ENCODE results near the gene DYNC2H1.

The DYNC2H1 gene

GRCh38 chr11:103396237-103396636 lies 287.0 kb downstream of the DYNC2H1 start:
- no peaks in the 10 kb centered on the region for H3K9me3 ChIP-seq (ENCODE audit: control insufficient read depth, low read length)
- no peaks in the 10 kb centered on the region for H3K27me3 ChIP-seq (ENCODE audit: control insufficient read depth, insufficient read depth, low read length, poor library complexity, severe bottlenecking)
- H3K36me3 ChIP-seq (ENCODE audit: control insufficient read depth, insufficient read depth, low read length), result no peaks in the 10 kb centered on the region
- H3K4me1 ChIP-seq (ENCODE audit: control insufficient read depth, insufficient read depth, low read length), result no peaks in the 10 kb centered on the region
- no peak overlapping the region for H3K4me3 ChIP-seq (ENCODE audit: insufficient read depth, low read depth, low read length)
- H3K27ac ChIP-seq (ENCODE audit: insufficient read depth, low read depth, low read length, poor library complexity, severe bottlenecking), result no peak overlapping the region
- 86 to 91% methylated on average over 2 of the region's 2 CpGs for WGBS, 2 experiments

DNA sequence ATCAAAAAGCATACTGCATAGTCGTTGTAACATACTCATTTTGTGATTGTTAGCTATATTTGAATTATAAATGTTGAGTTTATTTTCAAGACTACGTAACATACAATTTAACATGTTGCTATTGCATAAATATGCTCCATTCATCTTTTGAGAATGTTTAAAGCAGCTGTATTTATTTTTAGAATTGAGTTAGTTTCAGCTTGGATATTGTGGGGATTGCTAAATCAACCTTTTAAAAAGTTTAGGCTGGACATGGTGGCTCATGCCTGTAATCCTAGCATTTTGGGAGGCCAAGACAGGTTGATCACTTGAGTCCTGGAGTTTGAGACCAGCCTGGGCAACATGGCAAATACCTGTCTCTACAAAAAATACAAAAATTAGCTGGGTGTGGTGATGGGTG lies 288.1 kb downstream of the DYNC2H1 start:
- Histone ChIP-seq H3K27ac (ENCODE audit: insufficient read depth, low read depth, low read length, poor library complexity, severe bottlenecking) (no peak overlapping the region), H3K4me3 (ENCODE audit: insufficient read depth, low read depth, low read length) (no peak overlapping the region), H3K36me3 (ENCODE audit: control insufficient read depth, insufficient read depth, low read length) (no peaks in the 10 kb centered on the region), H3K9me3 (ENCODE audit: control insufficient read depth, low read length) (no peaks in the 10 kb centered on the region), H3K4me1 (ENCODE audit: control insufficient read depth, insufficient read depth, low read length) (no peaks in the 10 kb centered on the region), H3K27me3 (ENCODE audit: control insufficient read depth, insufficient read depth, low read length, poor library complexity, severe bottlenecking) (no peaks in the 10 kb centered on the region)
- no CpG with 5 or more reads among the region's 2 CpGs for WGBS, 2 experiments

DNA sequence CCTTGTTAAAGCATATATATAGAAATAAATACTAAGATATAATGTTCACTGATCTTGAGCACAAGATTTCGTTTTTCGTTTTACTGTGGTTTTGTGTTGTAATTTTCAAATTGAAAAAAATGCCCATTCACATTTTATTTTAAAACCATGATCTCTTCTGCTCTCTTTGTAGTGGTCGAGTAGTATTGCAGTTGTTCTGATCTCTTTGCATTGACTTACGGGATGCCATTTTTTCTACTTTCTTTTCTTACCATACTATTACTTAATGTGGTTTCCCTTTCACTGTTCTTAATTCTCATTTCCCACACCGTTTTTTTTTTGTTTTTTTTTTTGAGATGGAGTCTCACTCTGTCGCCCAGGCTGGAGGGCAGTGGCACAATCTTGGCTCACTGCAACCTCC lies 289.6 kb downstream of the DYNC2H1 start:
- Histone ChIP-seq H3K4me1 (ENCODE audit: control insufficient read depth, insufficient read depth, low read length) (no peaks in the 10 kb centered on the region), H3K36me3 (ENCODE audit: control insufficient read depth, insufficient read depth, low read length) (no peaks in the 10 kb centered on the region), H3K27ac (ENCODE audit: insufficient read depth, low read depth, low read length, poor library complexity, severe bottlenecking) (no peak overlapping the region), H3K4me3 (ENCODE audit: insufficient read depth, low read depth, low read length) (no peak overlapping the region), H3K27me3 (ENCODE audit: control insufficient read depth, insufficient read depth, low read length, poor library complexity, severe bottlenecking) (no peaks in the 10 kb centered on the region), H3K9me3 (ENCODE audit: control insufficient read depth, low read length) (no peaks in the 10 kb centered on the region)
- 81 to 90% methylated on average over 4 of the region's 6 CpGs for WGBS, 2 experiments

DNA sequence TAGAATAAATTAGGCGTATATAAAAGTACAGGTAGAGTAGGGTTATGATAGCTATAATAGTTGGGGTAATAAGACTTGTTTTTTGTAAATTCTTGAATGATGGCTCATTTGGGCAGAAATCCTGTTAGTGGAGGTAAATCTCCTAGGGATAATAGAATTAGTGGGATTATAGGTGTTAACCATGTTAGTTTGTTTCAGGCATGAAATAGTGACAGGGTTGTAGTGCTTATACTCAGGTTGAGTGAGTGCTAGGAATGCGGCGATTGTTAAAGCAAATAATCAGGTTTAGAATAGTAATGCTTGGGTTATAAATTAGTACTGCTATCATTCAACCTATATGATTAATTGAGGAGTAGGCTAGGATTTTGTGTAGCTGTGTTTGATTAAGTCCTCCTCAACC lies 297.1 kb downstream of the DYNC2H1 start:
- H3K27ac ChIP-seq (ENCODE audit: insufficient read depth, low read depth, low read length, poor library complexity, severe bottlenecking), result no peak overlapping the region
- WGBS, 2 experiments, result 89 to 99% methylated on average over 3 of the region's 3 CpGs
- no peak overlapping the region for H3K4me3 ChIP-seq (ENCODE audit: insufficient read depth, low read depth, low read length)
- H3K4me1 ChIP-seq (ENCODE audit: control insufficient read depth, insufficient read depth, low read length), result no peaks in the 10 kb centered on the region
- H3K9me3 ChIP-seq (ENCODE audit: control insufficient read depth, low read length), result no peaks in the 10 kb centered on the region
- H3K36me3 ChIP-seq (ENCODE audit: control insufficient read depth, insufficient read depth, low read length), result no peaks in the 10 kb centered on the region
- no peaks in the 10 kb centered on the region for H3K27me3 ChIP-seq (ENCODE audit: control insufficient read depth, insufficient read depth, low read length, poor library complexity, severe bottlenecking)

DNA sequence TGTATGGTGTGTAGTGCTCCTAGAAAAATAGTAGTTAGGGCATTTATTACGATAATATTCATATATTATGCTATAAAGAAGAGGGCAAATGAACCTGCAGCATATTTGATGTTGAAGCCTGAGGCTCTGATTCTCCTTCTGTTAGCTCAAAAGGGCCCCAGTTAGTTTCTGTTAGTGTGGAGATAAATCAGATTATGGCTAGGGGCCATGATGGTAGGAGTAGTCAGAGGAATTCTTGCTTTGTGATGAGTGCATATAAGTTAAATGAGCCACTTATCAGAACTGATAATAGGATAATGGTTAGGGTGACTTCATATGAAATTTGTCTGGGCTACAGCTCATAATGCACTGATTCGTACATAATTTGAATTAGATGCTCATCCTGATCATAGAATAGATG lies 298.4 kb downstream of the DYNC2H1 start:
- Histone ChIP-seq H3K4me3 (ENCODE audit: insufficient read depth, low read depth, low read length) (no peak overlapping the region), H3K27me3 (ENCODE audit: control insufficient read depth, insufficient read depth, low read length, poor library complexity, severe bottlenecking) (no peaks in the 10 kb centered on the region), H3K9me3 (ENCODE audit: control insufficient read depth, low read length) (no peaks in the 10 kb centered on the region), H3K4me1 (ENCODE audit: control insufficient read depth, insufficient read depth, low read length) (no peaks in the 10 kb centered on the region), H3K27ac (ENCODE audit: insufficient read depth, low read depth, low read length, poor library complexity, severe bottlenecking) (no peak overlapping the region), H3K36me3 (ENCODE audit: control insufficient read depth, insufficient read depth, low read length) (no peaks in the 10 kb centered on the region)
- 91 to 98% methylated on average over 1 to 2 of the region's 2 CpGs for WGBS, 2 experiments

DNA sequence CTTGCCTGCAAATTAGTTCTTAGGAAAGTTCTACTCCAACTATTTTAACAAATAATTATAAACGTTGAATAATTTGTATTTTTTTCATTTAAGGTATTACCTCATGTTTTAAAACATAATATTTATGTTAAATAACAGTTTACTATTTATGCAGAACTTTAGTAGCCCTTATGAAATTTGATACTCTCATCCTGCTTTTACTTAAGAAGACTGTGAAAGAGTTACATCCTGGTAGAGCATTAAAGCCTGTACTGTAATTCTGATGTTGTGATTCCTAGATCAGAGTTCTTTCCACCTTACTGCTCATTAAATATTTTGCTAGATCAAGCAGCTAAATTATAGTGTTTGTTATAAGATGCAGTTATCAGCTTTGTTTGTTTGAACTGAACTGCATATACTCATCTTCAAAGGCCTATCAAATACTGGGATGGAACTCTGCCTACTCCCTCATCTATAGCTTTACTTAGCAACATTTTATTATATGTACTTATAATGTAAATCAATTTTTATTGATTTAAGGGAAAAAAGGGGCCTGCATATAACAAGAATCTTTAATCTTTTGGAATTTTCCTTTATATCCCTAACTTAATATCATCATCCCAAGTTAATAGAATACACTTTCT lies 304.2 kb downstream of the DYNC2H1 start:
- H3K9me3 ChIP-seq (ENCODE audit: control insufficient read depth, low read length), result no peaks in the 10 kb centered on the region
- H3K4me3 ChIP-seq (ENCODE audit: insufficient read depth, low read depth, low read length), result no peak overlapping the region
- H3K4me1 ChIP-seq (ENCODE audit: control insufficient read depth, insufficient read depth, low read length), result no peaks in the 10 kb centered on the region
- H3K36me3 ChIP-seq (ENCODE audit: control insufficient read depth, insufficient read depth, low read length), result no peaks in the 10 kb centered on the region
- no peaks in the 10 kb centered on the region for H3K27me3 ChIP-seq (ENCODE audit: control insufficient read depth, insufficient read depth, low read length, poor library complexity, severe bottlenecking)
- WGBS, 2 experiments, result no CpG with 5 or more reads among the region's 1 CpG
- no peak overlapping the region for H3K27ac ChIP-seq (ENCODE audit: insufficient read depth, low read depth, low read length, poor library complexity, severe bottlenecking)

GRCh38 chr11:103418014-103418413 lies 308.8 kb downstream of the DYNC2H1 start:
- Histone ChIP-seq H3K9me3 (ENCODE audit: control insufficient read depth, low read length) (no peaks in the 10 kb centered on the region), H3K27ac (ENCODE audit: insufficient read depth, low read depth, low read length, poor library complexity, severe bottlenecking) (no peak overlapping the region), H3K36me3 (ENCODE audit: control insufficient read depth, insufficient read depth, low read length) (no peaks in the 10 kb centered on the region), H3K27me3 (ENCODE audit: control insufficient read depth, insufficient read depth, low read length, poor library complexity, severe bottlenecking) (no peaks in the 10 kb centered on the region), H3K4me1 (ENCODE audit: control insufficient read depth, insufficient read depth, low read length) (no peaks in the 10 kb centered on the region), H3K4me3 (ENCODE audit: insufficient read depth, low read depth, low read length) (no peak overlapping the region)

GRCh38 chr11:103420593-103420992 lies 311.4 kb downstream of the DYNC2H1 start:
- WGBS, 2 experiments, result 84 to 96% methylated on average over 2 of the region's 2 CpGs
- Histone ChIP-seq H3K27ac (ENCODE audit: insufficient read depth, low read depth, low read length, poor library complexity, severe bottlenecking) (no peak overlapping the region), H3K4me3 (ENCODE audit: insufficient read depth, low read depth, low read length) (no peak overlapping the region), H3K4me1 (ENCODE audit: control insufficient read depth, insufficient read depth, low read length) (no peaks in the 10 kb centered on the region), H3K27me3 (ENCODE audit: control insufficient read depth, insufficient read depth, low read length, poor library complexity, severe bottlenecking) (no peaks in the 10 kb centered on the region), H3K36me3 (ENCODE audit: control insufficient read depth, insufficient read depth, low read length) (no peaks in the 10 kb centered on the region), H3K9me3 (ENCODE audit: control insufficient read depth, low read length) (no peaks in the 10 kb centered on the region)

DNA sequence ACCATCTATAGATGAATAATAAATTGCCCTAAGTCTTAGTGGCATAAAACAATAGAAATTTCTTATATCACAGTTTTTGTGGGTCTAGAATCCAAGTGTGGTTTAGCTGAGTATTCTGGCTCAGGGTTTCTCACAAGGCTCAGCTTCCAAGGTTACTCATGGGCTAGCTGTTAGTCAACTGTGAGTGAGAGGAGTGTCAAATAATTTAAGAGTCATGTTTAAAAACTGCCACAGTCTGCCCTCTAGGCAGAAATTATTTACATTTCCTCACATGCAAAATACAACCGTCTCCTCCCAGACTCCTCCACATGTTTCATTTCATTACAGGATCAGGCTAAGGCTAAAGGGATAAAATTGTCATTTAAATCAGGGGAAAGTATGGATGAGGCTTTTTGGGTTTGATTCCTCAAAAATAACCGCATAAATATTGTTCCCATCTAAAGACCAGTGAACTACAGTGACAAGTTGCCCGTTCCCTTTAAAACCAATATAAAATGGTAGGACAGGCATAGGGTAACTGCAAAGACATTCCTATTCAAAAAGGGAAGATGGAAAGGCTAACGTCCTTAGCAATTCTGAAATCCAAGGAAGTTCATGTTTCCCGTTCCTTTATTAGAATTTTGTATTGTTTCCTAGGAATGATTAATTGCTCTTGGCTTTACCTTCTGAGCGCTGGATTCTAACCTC lies 324.3 kb downstream of the DYNC2H1 start:
- WGBS, 2 experiments, result 92 to 96% methylated on average over 6 of the region's 6 CpGs

GRCh38 chr11:103434073-103434411 lies 324.8 kb downstream of the DYNC2H1 start:
- no peaks in the 10 kb centered on the region for H3K36me3 ChIP-seq (ENCODE audit: control insufficient read depth, insufficient read depth, low read length)
- H3K27me3 ChIP-seq (ENCODE audit: control insufficient read depth, insufficient read depth, low read length, poor library complexity, severe bottlenecking), result no peaks in the 10 kb centered on the region
- 39 to 53% methylated on average over 1 of the region's 1 CpG for WGBS, 2 experiments
- no peaks in the 10 kb centered on the region for H3K4me1 ChIP-seq (ENCODE audit: control insufficient read depth, insufficient read depth, low read length)
- no peak overlapping the region for H3K4me3 ChIP-seq (ENCODE audit: insufficient read depth, low read depth, low read length)
- no peaks in the 10 kb centered on the region for H3K9me3 ChIP-seq (ENCODE audit: control insufficient read depth, low read length)
- no peak overlapping the region for H3K27ac ChIP-seq (ENCODE audit: insufficient read depth, low read depth, low read length, poor library complexity, severe bottlenecking)

More for the DNA sequence above, 324.3 kb downstream of the DYNC2H1 start:
- Histone ChIP-seq H3K27me3 (ENCODE audit: control insufficient read depth, insufficient read depth, low read length, poor library complexity, severe bottlenecking) (no peaks in the 10 kb centered on the region), H3K4me3 (ENCODE audit: insufficient read depth, low read depth, low read length) (no peak overlapping the region), H3K4me1 (ENCODE audit: control insufficient read depth, insufficient read depth, low read length) (no peaks in the 10 kb centered on the region), H3K36me3 (ENCODE audit: control insufficient read depth, insufficient read depth, low read length) (no peaks in the 10 kb centered on the region), H3K9me3 (ENCODE audit: control insufficient read depth, low read length) (no peaks in the 10 kb centered on the region), H3K27ac (ENCODE audit: insufficient read depth, low read depth, low read length, poor library complexity, severe bottlenecking) (no peak overlapping the region)

All from ectodermal cell (in vitro differentiated cells).